Measurements from ENCODE around the gene YJEFN3.
A peak's percentile ranks its signal among the peaks of the same experiment; 100 is the strongest.

Gene YJEFN3

GRCh38 chr19:19486343-19487076, 42.2 kb upstream of the YJEFN3 start:
- H3K4me3 ChIP-seq (replicated peaks; ENCODE audit: low read depth, low read length): no peak overlapping the region
- TF ChIP-seq, protein P1, sequence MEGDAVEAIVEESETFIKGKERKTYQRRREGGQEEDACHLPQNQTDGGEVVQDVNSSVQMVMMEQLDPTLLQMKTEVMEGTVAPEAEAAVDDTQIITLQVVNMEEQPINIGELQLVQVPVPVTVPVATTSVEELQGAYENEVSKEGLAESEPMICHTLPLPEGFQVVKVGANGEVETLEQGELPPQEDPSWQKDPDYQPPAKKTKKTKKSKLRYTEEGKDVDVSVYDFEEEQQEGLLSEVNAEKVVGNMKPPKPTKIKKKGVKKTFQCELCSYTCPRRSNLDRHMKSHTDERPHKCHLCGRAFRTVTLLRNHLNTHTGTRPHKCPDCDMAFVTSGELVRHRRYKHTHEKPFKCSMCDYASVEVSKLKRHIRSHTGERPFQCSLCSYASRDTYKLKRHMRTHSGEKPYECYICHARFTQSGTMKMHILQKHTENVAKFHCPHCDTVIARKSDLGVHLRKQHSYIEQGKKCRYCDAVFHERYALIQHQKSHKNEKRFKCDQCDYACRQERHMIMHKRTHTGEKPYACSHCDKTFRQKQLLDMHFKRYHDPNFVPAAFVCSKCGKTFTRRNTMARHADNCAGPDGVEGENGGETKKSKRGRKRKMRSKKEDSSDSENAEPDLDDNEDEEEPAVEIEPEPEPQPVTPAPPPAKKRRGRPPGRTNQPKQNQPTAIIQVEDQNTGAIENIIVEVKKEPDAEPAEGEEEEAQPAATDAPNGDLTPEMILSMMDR (IDR thresholded peaks at IDR 0.05; ENCODE audit: low read depth, low read length, missing control alignments): no peak
- no peak for DNase-seq (ENCODE audit: extremely low read depth, low read depth)

DNA sequence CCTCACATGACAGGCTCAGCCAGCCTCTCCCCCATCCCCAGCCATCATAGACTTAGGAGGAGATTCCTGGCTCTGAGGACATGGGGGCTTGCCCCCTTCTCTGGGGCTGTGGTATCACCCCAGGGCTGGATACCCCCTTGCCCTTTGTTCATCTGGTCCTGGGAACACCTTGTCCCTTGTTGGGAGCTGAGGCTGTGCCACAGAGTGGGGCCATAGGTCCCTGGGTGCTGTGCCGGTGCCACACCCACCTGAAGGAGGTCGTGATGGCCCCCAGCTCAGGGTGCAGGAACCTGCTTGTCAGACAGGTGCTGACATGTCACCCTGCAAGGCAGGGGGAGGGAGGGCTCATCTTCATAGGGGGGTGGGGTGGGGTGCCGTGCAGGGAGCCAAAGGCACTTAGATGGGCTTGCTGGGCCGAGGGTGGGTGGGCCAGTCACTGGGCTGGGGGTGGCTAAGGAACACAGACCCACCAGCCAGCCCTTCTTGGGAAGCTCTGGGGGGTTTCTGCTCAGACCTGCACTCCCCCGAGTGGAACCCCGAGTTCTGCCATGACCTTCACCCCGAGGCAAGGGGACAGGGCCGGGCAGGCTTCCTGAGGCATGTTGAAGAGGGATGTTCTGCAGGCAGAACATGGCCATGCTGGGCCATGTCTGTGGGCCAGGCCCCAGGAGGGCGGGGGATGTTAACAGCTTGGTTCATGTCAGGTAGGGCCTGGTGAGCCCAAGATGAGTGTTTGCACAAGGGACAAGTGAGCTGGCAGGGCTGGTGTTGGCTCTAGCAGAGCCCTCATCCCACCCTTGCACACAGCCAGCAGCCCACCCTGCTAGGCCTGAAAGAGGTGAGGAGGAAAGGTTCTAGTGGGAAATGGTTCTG, 41.4 kb upstream of the YJEFN3 start:
- no peak for DNase-seq (ENCODE audit: extremely low read depth, low read depth)
- TF ChIP-seq, protein P1 (IDR thresholded peaks at IDR 0.05; ENCODE audit: low read depth, low read length, missing control alignments): no peak
- H3K4me3 ChIP-seq (replicated peaks; ENCODE audit: low read depth, low read length): no peak overlapping the region

DNA sequence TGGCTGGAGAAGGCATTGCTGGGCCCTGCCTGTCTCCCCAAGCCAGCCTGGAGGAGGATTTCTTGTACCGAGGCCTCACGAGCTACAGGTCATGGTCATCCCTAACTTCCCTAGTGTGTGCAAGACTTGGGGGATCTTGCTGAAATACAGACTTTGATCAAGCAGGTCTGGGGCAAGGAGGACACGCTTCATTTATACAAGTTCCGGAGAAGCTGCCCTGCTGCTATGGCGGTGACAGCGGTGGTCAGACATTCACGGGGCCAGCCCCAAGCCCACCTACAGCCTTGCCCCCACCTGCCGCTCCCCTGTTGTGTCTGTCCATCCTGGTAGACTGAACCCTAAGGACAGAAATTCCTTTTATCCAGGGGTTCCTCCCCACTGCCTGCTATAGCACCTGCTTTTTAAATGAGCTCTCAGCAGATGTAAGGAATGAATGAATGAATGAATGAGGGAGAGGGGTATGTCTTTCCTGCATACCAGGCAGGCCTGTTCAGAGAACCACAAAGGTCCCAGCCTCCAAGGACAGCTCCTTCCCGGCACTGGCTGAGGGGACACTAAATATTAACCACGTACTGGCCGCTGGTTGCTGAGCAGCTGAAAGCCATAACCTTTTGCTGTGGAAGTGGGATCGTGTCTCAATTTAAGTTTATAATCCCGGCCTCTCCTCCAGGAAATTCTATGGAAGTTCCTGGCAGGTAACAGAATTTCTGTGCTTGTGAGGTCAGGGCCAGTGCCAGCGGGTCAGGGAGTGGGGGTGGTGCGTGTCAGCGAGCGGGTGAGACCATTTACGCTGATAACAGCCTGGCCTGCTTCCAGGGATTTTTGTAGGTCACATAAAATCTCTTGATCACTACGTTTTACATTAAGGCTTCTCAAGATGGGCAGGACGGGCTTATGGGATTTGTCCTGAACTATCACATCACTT, 40.5 kb upstream of the YJEFN3 start:
- H3K4me3 ChIP-seq (replicated peaks; ENCODE audit: low read depth, low read length): no peak overlapping the region
- TF ChIP-seq, protein P1 (IDR thresholded peaks at IDR 0.05; ENCODE audit: low read depth, low read length, missing control alignments): no peak
- DNase-seq (ENCODE audit: extremely low read depth, low read depth): no peak

DNA sequence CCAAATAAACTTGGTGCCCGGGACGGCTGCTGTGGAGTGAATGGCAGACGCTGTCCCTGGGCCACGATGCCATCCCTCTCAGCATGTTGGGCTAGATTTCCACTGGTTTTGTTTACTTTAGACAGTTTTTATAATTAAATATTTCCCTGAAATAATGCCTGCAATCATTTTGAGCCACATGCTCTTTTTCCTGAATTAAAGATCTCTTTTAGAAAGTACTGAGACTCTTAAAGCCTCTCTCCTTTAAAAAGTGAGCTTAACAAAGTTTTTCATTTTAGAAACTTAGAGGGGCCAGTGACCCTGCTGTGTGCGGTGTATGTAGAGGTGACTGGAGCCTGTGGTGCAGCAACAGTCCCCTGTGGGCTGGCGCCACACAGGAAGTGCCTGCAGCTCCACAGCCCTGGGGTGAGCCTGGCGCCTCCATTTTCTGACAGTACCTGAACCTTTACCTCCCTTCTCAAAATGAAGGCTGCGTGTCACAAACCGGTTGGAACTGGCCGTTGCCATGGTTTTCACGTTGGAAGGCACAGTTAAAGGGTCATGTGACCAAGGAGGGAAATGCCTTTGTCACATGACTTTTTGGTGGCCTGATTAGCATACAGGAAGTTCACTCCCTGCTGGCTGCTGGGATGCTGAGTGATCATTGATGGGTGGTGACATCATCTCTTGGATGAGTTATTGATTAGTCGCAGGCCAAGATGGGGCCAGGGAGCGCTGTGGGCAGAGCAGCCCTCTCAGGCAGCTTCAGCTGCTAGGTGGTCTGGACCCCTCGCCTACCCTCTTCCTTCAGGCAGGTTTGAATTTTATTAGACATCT, 39.6 kb upstream of the YJEFN3 start:
- H3K4me3 ChIP-seq (replicated peaks; ENCODE audit: low read depth, low read length): no peak overlapping the region
- TF ChIP-seq, protein P1 (IDR thresholded peaks at IDR 0.05; ENCODE audit: low read depth, low read length, missing control alignments): no peak
- DNase-seq (ENCODE audit: extremely low read depth, low read depth): peak; percentile 92

DNA sequence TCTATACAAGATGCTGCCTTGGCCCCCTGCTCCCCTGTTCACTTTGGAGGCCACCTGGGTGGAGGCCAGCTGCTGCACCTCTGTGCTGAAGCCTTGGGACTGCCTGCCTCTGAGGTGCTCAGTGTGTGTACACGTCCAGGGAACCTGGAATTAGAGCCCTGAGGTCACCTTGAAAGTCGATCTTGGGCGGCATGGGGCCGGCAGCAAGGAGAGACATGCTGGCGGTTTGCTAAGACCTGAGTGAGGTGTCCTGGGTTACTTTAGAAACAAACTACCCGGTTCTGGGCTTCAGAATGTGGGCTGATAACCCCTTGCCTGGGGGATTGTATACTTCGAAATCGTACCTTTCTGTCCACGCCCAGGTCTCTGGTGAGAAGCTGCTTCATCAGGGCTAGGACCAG, 38.9 kb upstream of the YJEFN3 start:
- no peak overlapping the region for H3K4me3 ChIP-seq (replicated peaks; ENCODE audit: low read depth, low read length)
- no peak for DNase-seq (ENCODE audit: extremely low read depth, low read depth)
- TF ChIP-seq, protein P1 (IDR thresholded peaks at IDR 0.05; ENCODE audit: low read depth, low read length, missing control alignments): no peak

Data from HFF-Myc (cell line).